CD14-positive monocyte (primary cell): ENCODE measurements around the gene TYW1. TPM values are rescaled to one million over a fixed set of nuclear protein-coding genes. Genes with fewer than 3 reads are reported as not detected.
"Not testable (repeated sequence)": the region's sequence is repeated elsewhere in the genome, so short reads cannot be mapped to it uniquely, and the experiment has no call there.

ENCODE experiments used
- DNase-seq, 3 donors: peaks; one replicate each; pipeline ENCODE4 v3.0.0-alpha.2; 2011 to 2022
- H2AFZ ChIP-seq: 2 replicates; pipeline ENCODE4 v1.6.0; 2012; ENCODE audit warnings: mild to moderate bottlenecking, low read depth, low read length, inconsistent platforms; ENCODE audit not compliant: insufficient read depth, poor library complexity, severe bottlenecking
- H3K27ac ChIP-seq, 2 donors: 1 replicate in 1 of 2; 2 replicates in 1 of 2; pipeline ENCODE4 v1.5.1; 2012 to 2013; ENCODE audit warnings: low read length in 2 of 2, control low read depth in 1 of 2, inconsistent platforms in 1 of 2, low read depth in 1 of 2, mild to moderate bottlenecking in 1 of 2
- H3K27me3 ChIP-seq, 2 donors: one replicate each; pipeline versions ENCODE4 v1.6.0 to v1.6.1; 2011 to 2013; ENCODE audit warnings: low read length in 2 of 2; ENCODE audit not compliant: control insufficient read depth in 2 of 2, insufficient read depth in 2 of 2
- H3K36me3 ChIP-seq, 2 donors: replicated peaks in 1 of 2; 1 replicate in 1 of 2; 2 replicates in 1 of 2; pipeline versions ENCODE4 v1.5.1 to v1.6.1; 2012 to 2013; ENCODE audit warnings: low read length in 2 of 2, control low read depth in 1 of 2, inconsistent platforms in 1 of 2, mild to moderate bottlenecking in 1 of 2; ENCODE audit not compliant: insufficient read depth in 2 of 2, control insufficient read depth in 1 of 2
- H3K4me1 ChIP-seq, 2 donors: 1 replicate in 1 of 2; 2 replicates in 1 of 2; pipeline versions ENCODE4 v1.5.1 to v1.6.1; 2012 to 2013; ENCODE audit warnings: low read length in 2 of 2, control low read depth in 1 of 2, inconsistent platforms in 1 of 2, mild to moderate bottlenecking in 1 of 2, moderate library complexity in 1 of 2; ENCODE audit not compliant: insufficient read depth in 2 of 2, control insufficient read depth in 1 of 2
- H3K4me2 ChIP-seq: replicated peaks from 2 replicates; pipeline ENCODE3; 2012; ENCODE audit warnings: low read length, moderate library complexity, mild to moderate bottlenecking; ENCODE audit not compliant: poor library complexity, severe bottlenecking; ENCODE audit errors: extremely low read depth
- H3K4me3 ChIP-seq, 3 experiments: fragments of 200-600 bp in 1 of 3; sonication (generic) in 1 of 3; replicated peaks in 1 of 3; 1 replicate in 2 of 3; 2 replicates in 1 of 3; pipeline ENCODE4 v1.5.1; 2011 to 2013; ENCODE audit warnings: low read length in 3 of 3, mild to moderate bottlenecking in 3 of 3, control low read depth in 2 of 3, low read depth in 2 of 3, inconsistent platforms in 1 of 3, moderate library complexity in 1 of 3
- H3K79me2 ChIP-seq: 2 replicates; pipeline ENCODE4 v1.6.0; 2012; ENCODE audit warnings: mild to moderate bottlenecking, control low read depth, inconsistent platforms, low read length, moderate library complexity; ENCODE audit not compliant: insufficient read depth
- H3K9ac ChIP-seq: 2 replicates; pipeline ENCODE4 v1.6.0; 2017; ENCODE audit warnings: low read length, mild to moderate bottlenecking; ENCODE audit not compliant: insufficient read depth, poor library complexity, severe bottlenecking
- H3K9me3 ChIP-seq, 2 donors: replicated peaks in 1 of 2; 1 replicate in 1 of 2; 2 replicates in 1 of 2; pipeline versions ENCODE4 v1.5.1 to v1.6.1; 2012 to 2013; ENCODE audit warnings: low read length in 2 of 2, control low read depth in 1 of 2; ENCODE audit not compliant: control insufficient read depth in 1 of 2, insufficient read depth in 1 of 2
- H4K20me1 ChIP-seq: 2 replicates; pipeline ENCODE4 v1.6.0; 2012; ENCODE audit warnings: mild to moderate bottlenecking, low read length, control low read depth, moderate library complexity; ENCODE audit not compliant: insufficient read depth
- H3K27ac Mint-ChIP-seq, 7 donors: one replicate each; pipeline ENCODE4 v1.8.0; 2020; ENCODE audit warnings: mild to moderate bottlenecking in 7 of 7, mixed read lengths in 7 of 7, moderate library complexity in 6 of 7, inconsistent platforms in 2 of 7
- H3K27me3 Mint-ChIP-seq, 3 donors: one replicate each; pipeline ENCODE4 v1.8.0; 2021 to 2022; ENCODE audit warnings: low read depth in 3 of 3, mild to moderate bottlenecking in 3 of 3, mixed read lengths in 3 of 3, moderate library complexity in 3 of 3, inconsistent platforms in 1 of 3
- H3K36me3 Mint-ChIP-seq, 2 donors: one replicate each; pipeline ENCODE4 v1.8.0; 2020; ENCODE audit warnings: mixed read lengths in 2 of 2, inconsistent platforms in 1 of 2, mild to moderate bottlenecking in 1 of 2
- H3K4me1 Mint-ChIP-seq: one replicate; pipeline ENCODE4 v1.8.0; 2020; ENCODE audit warnings: mild to moderate bottlenecking, mixed read lengths
- H3K4me3 Mint-ChIP-seq, 2 donors: one replicate each; pipeline ENCODE4 v1.8.0; 2020; ENCODE audit warnings: mild to moderate bottlenecking in 2 of 2, mixed read lengths in 2 of 2, moderate library complexity in 1 of 2
- H3K9me3 Mint-ChIP-seq, 7 donors: one replicate each; pipeline ENCODE4 v1.8.0; 2020 to 2022; ENCODE audit warnings: mixed read lengths in 7 of 7, mild to moderate bottlenecking in 6 of 7, moderate library complexity in 6 of 7, inconsistent platforms in 2 of 7
- WGBS: methylation state at CpG from one replicate; pipeline ENCODE4 v1.1.5; 2013; ENCODE audit warnings: missing lambda C conversion rate; ENCODE audit not compliant: insufficient coverage; 5-methylcytosine and 5-hydroxymethylcytosine counted together
- intact Hi-C, 2 donors: fragments of 100-400 bp; cut with micrococcal nuclease; formaldehyde crosslinking; loops; one replicate each; pipeline versions ENCODE4 v1.15.0 to v1.15.1; 2023
- polyA plus RNA-seq, 3 donors: library from polyadenylated mRNA; depleted of rRNA in 1 of 3; unstranded in 2 of 3; stranded (reverse) in 1 of 3; fragments of 300-500 nt in 2 of 3; fragments of >200 nt in 1 of 3; fragmentation: Illumina TruSeq in 2 of 3; gene quantifications; 1 replicate in 2 of 3; 2 replicates in 1 of 3; pipeline ENCODE4 v1.2.3, GENCODE V29; 2012 to 2021

The TYW1 gene
- polyA plus RNA-seq, 3 donors, result 6.3 to 9.0 (median 7.2) TPM

DNA sequence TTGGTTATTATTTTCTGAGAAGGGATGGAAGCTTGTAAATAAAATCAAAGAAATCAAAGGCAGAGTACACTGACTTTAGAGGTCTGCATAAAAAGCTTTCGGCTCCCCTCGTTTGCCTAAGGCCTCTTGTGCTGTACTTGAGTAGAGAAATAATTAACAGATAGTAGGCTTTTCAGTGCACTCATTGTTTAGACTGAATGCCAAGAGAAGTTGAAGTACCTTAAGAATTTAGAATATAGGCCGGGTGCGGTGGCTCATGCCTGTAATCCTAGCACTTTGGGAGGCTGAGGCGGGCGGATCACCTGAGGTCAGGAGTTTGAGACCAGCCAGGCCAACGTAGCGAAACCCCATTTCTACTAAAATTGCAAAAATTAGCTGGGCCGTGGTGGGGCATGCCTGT is 232.4 kb downstream of the TYW1 start:
- H3K9me3 ChIP-seq, H3K4me2 ChIP-seq, DNase-seq, H3K27me3 ChIP-seq, H2AFZ ChIP-seq, H3K4me1 ChIP-seq, H3K79me2 ChIP-seq, H3K9ac ChIP-seq, H3K4me1 Mint-ChIP-seq, H3K27ac ChIP-seq, H3K27ac Mint-ChIP-seq, H3K4me3 Mint-ChIP-seq, H3K27me3 Mint-ChIP-seq, intact Hi-C loops, H4K20me1 ChIP-seq, H3K36me3 ChIP-seq, H3K4me3 ChIP-seq: not testable (repeated sequence)
- Mint-ChIP-seq H3K9me3 (peaks cover 0 to 13% (median 9%) of the 10 kb centered on the region in 7 donors), H3K36me3 (peaks cover 11% of the 10 kb centered on the region in 2 donors)
- WGBS, result 100% methylated on average over 7 of the region's 9 CpGs

DNA sequence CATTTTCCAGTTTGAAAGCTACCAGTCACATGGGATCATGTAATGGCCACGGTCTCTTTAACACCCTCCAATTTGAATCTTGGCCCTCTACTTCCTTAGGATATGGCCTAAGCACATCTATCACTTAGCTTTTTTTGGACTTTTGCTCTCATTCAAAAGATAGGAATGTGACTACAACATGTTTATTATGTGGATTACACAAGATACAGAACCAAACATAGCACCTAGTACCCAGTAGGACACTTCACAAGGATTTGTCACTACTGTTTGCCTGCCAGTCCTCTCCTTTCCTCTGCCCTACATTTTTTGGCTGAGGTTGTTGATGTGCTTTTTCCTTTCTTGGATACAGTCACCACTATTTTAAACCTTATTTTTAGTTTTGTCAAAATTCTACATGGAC is 233.4 kb downstream of the TYW1 start:
- Mint-ChIP-seq H3K9me3 (peaks cover 0 to 12% (median 7%) of the 10 kb centered on the region in 7 donors), H3K36me3 (peaks cover 11% of the 10 kb centered on the region in 2 donors)
- H3K9ac ChIP-seq, H3K27me3 Mint-ChIP-seq, H2AFZ ChIP-seq, H3K4me2 ChIP-seq, H3K4me1 ChIP-seq, H3K9me3 ChIP-seq, intact Hi-C loops, H3K36me3 ChIP-seq, H3K79me2 ChIP-seq, H3K27ac Mint-ChIP-seq, H4K20me1 ChIP-seq, H3K4me3 ChIP-seq, H3K27me3 ChIP-seq, H3K4me1 Mint-ChIP-seq, H3K27ac ChIP-seq, DNase-seq, H3K4me3 Mint-ChIP-seq: not testable (repeated sequence)
- no CpG with 5 or more reads among the region's 1 CpG for whole genome bisulfite sequencing

DNA sequence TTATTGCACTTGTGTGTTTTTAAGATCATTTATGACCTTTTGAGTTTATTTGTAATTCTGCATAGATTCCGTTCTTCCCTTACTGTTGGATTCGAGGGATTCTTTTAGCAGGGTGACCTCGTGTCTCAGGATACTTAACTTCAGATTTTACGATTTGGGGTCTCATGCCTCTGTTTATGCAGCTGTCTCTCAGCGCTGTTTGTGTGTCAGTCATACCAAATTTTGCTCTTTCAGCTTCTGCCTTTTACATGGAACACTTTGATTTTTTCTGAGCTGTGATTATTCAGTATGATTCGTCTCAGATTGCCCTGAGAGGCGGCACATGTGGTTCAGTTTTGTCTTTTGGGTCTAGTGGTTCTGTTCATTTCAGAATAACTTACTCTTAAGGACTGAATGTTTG is 236.9 kb downstream of the TYW1 start:
- H3K4me3 Mint-ChIP-seq, H3K9me3 Mint-ChIP-seq, H3K27ac Mint-ChIP-seq, H3K9ac ChIP-seq, H2AFZ ChIP-seq, H4K20me1 ChIP-seq, H3K27me3 Mint-ChIP-seq, H3K9me3 ChIP-seq, H3K4me2 ChIP-seq, H3K27me3 ChIP-seq, H3K4me1 Mint-ChIP-seq, intact Hi-C loops, H3K4me3 ChIP-seq, H3K4me1 ChIP-seq, H3K27ac ChIP-seq, DNase-seq, H3K79me2 ChIP-seq, H3K36me3 ChIP-seq: not testable (repeated sequence)
- 100% methylated on average over 1 of the region's 7 CpGs for WGBS
- H3K36me3 Mint-ChIP-seq, result peaks cover 8 to 12% of the 10 kb centered on the region in 2 donors

DNA sequence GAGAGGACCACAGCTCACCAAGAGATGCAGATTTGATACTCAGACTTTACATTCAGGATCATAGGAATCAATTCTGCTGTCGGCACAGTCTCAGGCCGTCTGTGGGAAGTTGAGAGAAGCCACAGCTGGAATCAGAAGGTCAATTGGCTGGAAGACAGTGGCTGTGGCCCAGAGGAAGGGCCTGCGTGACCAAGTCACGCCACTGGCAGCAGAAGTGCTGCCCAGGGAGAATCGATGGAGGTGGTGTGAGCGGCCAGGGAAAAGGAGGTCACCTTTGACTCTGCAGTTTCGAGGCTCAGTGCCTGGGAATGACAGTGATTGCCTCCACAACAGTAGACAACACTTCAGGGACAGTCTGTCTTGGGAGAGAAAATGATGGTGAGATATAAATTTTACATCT is 239.6 kb downstream of the TYW1 start:
- not testable (repeated sequence) for H3K27ac Mint-ChIP-seq

More for the DNA sequence above, 239.6 kb downstream of the TYW1 start:
- H4K20me1 ChIP-seq, H3K4me1 Mint-ChIP-seq, H3K4me1 ChIP-seq, H3K9me3 ChIP-seq, H3K79me2 ChIP-seq, H3K27me3 ChIP-seq, H3K36me3 ChIP-seq, DNase-seq, H3K27me3 Mint-ChIP-seq, H3K9ac ChIP-seq, H3K27ac ChIP-seq, H3K4me3 ChIP-seq, H2AFZ ChIP-seq, H3K9me3 Mint-ChIP-seq, H3K4me3 Mint-ChIP-seq, H3K4me2 ChIP-seq, intact Hi-C loops: not testable (repeated sequence)
- H3K36me3 Mint-ChIP-seq, result peaks cover 10 to 23% of the 10 kb centered on the region in 2 donors
- 93% methylated on average over 3 of the region's 7 CpGs for WGBS
